GM19238 (cell line): Measurements from ENCODE around the gene RDH16.

Experiments used
- DNase-seq: peaks from one replicate; pipeline ENCODE4 v3.0.0; 2011; ENCODE audit warnings: low spot score; ENCODE audit not compliant: insufficient read length

Gene RDH16, protein sequence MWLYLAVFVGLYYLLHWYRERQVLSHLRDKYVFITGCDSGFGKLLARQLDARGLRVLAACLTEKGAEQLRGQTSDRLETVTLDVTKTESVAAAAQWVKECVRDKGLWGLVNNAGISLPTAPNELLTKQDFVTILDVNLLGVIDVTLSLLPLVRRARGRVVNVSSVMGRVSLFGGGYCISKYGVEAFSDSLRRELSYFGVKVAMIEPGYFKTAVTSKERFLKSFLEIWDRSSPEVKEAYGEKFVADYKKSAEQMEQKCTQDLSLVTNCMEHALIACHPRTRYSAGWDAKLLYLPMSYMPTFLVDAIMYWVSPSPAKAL

DNA sequence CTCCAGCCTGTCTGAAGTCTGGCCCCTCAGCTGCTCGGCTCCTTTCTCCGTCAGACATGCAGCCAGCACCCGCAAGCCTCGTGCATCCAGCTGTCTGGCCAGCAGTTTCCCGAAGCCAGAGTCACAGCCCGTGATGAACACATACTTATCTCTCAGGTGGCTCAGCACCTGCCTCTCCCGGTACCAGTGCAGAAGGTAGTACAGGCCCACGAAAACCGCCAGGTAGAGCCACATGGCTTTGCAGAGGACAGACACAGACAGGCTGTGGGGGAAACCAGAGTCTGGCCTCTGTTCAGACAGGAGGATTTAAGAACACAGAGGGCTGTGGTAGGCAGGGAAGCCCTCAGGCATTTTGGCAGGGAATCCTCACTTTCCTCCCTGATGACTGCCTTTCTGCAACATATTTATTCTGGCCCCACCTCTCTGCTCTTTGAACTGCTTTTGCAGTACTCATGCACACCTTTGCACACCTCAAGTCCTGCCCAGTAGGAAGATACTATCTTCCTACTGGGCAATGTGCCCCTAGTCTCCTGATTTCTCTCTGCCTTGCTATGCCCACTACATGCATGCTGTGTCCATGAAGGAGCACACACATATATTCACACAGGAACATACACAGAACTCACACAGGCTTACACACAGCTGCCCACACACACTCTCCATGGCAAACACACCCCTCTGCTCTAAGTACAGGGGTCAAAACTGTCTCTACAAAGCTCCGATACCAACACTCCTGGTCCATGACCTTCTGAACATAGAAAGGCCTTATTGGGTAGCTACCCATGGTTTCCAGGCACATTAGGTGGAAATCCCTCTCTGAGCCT lies at the start of gene RDH16:
RDH16 (minus strand) TSS at position 380 of the 824 bp plus-strand sequence; CDS start at position 234, 146 bp downstream.
- DNase-seq = no peak

DNA sequence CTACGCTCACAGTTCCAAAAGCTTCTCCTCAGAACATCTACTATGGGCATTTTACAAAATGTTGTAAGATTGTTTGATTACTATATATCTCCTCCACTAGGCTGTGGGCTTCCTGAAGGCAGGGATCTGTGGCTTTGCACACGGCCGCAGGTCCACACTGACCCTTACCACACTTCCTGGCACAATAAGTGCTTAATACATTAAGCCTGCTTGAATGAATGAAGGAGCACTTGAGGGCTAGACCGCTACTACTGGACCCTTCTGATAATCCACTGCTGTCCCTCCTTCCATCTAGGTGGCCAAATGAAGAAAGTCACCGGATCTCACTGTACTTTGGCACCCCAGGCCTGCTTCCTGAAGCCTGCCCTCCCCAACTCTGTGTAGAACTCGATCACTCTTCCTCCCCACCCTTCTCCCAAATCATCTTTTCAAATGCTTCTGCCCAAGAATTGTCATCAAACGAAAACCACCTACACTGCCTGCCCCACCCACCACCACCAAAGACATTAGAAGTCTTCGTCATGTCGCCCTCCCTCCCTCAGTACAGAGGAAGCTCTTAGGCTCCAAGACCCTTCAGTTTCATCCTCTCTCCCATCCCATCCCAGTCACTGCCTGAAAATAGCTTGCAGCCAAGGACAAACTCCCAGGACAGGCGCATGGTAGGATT lies 49.5 kb upstream of the RDH16 start:
- no peak for DNase-seq

DNA sequence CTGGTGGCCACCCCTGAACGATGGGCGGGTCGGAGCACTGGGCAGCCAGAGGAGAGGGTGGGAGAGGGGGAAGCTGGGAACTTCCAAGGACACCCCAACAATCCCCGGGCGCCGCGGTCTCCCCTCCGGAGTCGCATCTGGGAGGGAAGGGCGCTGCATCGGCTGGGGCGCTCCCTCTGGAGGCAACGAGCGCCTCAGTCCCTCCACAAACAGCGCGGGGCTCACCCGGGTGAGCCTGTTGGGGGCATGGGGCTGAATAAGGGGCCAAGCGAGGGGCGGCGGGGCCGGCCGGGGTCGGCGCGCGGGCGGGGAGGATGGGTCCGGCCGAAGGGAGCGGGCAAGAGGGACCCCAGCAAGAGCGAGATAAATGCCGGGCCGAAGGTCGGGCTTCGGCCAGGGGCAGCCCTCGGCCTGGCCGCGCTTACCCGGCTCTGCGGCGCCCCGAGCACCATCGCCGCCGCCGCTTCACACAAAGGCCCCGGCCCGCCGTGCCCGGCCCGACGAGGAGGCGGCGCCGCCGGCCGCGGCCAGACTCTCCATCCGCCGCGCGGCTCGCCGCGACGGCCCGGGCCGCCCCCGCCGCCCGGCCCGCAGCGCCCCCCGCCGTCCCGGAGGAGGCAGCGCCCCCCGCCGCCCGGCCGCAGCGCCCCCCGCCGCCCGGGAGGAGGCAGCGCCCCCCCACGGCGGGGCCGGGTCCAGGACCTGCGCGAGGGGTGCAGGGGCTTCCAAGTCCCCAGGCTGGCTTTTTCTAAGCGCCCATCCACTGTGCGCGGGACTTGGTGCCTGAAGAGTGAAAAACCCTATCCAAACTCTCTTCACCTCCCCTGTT lies 48.8 kb upstream of the RDH16 start, which contains the start of gene ZBTB39:
ZBTB39 (minus strand) TSS at position 567 of the 829 bp plus-strand sequence. CDS start 1,629 bp downstream, outside the sequence.
- DNase-seq = peak; percentile 83

DNA sequence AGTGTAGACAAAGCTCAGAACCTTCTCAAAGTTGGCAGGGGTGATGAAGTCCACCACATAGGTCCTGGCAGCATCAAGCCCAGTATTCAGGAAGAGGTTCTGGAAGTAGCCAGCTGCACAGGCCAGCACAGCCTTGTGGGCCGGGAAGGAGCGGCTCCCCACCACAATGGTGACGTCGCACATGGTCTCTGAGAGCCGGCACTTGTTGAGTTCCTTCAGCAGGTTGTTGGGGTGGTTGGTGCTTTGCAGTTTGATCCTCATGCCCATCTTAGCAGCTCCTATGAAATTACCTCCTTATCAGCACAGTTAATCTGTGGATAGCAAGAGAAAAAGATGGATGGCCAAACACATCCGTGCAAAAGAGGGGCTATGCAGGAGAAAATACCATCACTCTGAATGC lies 47.2 kb upstream of the RDH16 start:
- no peak for DNase-seq

DNA sequence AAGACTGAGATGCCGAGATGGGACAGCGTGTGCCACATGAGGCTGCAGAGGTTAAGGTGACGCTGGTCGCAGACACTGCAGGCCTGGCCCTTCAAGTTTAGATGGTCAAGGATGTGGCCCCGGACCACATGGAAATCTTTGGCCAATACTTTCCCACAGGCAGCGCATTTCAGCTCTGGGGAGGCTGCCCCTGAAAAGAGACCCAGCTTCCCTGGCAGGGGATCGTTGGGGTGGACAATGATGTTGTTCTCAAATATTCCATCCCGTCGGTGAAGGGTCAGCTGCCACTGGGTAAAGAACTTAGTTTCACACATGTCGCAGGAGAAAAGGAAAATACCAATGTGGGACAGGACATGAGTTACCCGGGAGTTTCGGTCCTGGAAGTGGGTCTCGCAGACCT lies 46.0 kb upstream of the RDH16 start:
- DNase-seq = no peak

DNA sequence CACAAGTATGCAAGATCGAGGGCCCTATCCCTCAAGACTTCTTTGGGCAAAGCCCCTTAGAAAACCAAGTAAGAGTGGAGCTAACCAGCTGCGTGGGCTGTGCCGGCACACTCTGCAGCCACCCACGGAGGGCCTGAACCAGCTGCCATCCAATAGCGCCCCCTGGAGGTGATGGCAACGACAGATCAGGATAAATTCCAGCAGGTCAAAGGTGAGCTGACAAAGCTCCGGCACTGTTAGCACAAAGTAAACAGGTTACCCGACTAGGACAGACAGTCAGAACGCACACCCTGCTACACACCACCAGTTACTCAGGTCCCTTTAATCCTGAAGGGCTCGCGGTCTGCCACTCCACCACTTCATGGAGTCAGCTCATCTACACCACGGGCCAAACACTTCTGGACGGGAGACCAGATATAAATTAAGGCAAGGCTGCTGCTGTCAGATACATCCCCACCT lies 44.1 kb upstream of the RDH16 start:
- peak; percentile 55 for DNase-seq

DNA sequence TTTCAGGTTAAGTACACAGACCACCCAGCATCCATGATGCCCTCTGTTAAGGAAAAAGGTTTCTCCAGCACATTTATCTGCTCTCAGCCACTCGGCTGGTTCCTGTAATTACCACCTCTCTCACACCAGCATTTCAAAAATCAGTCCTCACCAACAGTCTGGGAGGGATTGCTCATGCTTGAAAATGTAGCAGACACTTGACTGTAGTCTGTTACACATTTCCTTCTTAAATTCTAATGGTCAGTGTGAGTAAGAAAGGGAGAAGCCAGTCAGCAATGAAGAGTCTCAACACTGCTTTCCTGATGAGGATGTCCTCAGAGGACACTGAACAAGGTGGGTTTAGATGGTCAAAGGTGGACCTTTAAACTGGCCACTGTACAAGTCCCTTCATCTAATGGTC lies 43.0 kb upstream of the RDH16 start:
- no peak for DNase-seq

DNA sequence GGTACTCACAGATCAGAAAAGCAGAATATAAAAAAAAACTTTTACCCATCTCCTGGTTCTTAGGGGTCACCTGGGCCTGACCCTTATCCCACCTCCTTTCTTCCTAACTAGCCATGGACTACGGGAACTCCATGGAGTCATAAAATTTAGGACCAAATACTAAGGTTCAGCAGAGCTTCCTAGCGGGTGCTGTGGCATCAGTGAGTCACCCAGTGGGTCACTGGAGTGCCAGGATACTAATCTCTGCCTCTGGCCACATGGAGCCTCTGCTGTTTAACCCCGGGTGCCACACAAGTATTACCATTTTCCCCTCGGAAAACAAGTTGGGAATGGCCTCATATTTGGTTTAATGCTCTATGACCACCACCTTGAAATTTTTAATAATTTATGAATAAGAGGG lies 42.0 kb upstream of the RDH16 start:
- DNase-seq = no peak

DNA sequence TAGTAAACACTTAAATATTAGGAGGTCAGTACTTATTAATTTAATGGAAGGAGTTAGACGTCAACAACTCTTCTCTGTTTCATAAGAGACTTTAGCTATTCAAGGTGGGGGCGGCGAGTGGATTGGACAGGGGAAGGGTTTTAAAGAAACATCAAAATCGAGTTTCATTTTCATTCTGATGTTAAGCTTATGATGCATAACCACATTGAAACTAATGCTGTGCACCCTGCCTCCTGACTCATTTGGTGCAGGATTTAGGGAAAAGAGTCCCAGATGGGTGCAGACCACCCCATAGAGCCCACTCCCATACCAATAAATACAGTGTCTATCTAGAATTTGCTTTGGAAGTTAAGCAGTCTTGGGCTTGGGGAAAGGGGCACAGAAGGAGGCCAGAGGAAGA lies 41.6 kb upstream of the RDH16 start:
- peak; percentile 76 for DNase-seq

DNA sequence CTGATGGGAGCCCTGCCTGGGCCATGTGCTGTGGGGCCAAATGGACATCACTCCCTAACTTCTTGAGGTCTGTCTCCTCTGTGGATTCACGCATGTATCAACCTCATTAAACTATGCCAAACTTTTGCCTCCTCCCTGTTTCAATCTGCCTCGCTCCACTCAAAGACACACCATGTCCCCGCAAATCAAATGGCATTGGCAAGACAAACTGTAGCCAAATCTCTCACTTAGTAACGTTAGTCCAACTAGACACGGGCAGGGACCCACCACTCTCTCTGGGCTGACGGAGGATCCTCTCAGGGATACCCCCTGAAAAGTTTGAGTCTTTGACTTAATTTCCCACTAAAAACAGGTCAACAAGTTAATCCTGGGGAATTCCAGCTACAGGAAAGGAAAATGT lies 40.9 kb upstream of the RDH16 start:
- DNase-seq = no peak

DNA sequence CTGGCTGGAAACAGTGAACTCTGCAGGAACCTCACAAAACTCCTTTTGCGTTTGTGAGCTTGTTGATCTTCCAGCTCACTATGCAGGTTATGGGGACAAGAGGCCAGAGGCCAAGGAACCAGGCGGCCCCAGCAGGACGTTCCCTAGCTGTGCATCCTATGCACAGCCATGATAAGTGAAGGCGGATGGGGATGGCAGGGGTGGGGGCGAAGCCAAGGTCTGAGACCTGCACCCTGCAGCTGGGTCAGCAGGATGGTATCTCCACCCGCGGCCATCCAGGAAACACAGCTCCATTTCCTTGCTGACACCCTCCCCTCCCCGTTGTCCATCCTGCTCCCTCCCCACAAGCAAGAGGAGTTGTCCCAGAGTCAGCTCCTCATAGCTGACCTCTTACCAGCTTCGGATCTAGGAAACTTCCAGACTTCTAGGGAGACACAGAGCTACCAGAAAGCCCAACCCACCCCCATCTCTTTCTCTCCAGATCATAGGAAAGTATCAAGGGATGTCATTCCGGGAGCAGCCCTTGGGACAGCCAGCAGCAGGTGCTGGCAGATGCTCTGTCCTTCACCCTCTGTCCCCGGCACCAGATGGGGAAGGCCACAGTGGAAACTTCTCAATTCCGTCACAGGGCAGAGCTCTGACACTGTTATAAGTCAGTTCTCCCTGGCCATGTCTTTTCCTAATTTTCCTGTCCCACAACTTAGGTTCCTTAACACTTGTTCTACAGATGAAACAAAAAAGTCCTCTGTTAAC lies 39.6 kb upstream of the RDH16 start:
- DNase-seq = no peak

DNA sequence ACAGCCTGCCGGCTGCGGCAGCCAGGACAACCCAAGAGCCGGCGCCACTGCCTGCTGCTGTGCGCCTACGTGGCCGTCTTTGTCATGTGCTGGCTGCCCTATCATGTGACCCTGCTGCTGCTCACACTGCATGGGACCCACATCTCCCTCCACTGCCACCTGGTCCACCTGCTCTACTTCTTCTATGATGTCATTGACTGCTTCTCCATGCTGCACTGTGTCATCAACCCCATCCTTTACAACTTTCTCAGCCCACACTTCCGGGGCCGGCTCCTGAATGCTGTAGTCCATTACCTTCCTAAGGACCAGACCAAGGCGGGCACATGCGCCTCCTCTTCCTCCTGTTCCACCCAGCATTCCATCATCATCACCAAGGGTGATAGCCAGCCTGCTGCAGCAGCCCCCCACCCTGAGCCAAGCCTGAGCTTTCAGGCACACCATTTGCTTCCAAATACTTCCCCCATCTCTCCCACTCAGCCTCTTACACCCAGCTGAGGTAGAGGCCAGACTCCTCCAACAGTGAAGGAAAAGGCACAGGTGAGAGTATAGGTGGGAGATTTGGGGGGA lies 38.6 kb upstream of the RDH16 start:
- no peak for DNase-seq

DNA sequence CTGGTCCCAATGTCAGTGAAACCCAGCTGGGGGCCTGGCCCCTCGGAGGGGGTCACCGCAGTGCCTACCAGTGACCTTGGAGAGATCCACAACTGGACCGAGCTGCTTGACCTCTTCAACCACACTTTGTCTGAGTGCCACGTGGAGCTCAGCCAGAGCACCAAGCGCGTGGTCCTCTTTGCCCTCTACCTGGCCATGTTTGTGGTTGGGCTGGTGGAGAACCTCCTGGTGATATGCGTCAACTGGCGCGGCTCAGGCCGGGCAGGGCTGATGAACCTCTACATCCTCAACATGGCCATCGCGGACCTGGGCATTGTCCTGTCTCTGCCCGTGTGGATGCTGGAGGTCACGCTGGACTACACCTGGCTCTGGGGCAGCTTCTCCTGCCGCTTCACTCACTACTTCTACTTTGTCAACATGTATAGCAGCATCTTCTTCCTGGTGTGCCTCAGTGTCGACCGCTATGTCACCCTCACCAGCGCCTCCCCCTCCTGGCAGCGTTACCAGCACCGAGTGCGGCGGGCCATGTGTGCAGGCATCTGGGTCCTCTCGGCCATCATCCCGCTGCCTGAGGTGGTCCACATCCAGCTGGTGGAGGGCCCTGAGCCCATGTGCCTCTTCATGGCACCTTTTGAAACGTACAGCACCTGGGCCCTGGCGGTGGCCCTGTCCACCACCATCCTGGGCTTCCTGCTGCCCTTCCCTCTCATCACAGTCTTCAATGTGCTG lies 38.0 kb upstream of the RDH16 start:
- DNase-seq = no peak

DNA sequence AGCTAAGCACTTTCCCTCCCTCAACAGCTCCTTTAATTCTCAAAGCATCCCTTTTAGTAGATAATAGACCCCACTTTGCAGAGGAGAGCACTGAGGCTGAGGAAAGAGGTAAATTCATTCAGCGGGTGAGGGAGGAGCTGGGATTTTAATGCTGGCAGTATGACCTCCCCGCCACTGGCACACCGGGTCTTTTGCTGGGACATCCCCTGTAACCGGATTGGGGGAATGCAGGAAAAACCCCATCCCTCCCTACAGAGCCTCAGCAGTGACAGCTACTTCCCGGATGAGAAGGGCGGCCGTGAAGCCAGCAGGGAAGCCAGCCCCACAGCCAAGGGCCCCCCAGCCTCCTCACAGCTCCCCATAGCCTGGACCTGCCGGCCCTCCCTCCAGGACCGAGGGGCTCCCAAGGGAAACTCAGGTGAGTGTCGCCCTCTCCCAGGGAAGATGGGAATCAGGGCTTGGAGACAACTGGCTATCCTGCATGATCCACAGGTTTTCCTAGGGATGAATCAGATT lies 36.9 kb upstream of the RDH16 start:
- DNase-seq = no peak

DNA sequence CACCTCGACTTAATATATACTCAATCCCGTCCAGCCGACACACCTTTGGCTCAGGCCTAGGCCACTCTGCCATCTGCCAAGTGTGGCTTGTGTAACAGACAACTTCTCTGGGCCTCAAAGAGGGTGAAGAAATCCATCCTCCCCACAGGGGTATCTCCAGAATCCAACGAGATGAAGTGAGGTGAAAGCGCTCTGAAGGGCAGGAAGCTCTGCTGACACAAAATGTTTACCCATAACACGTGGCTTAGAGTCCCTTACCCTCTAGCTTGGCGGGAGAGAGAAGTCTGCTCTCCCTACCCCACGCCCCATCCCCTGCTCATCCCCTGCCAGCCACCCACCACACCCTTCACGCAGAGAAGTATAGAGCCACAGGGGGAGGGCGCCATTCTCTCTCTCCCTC lies 35.9 kb upstream of the RDH16 start:
- no peak for DNase-seq

DNA sequence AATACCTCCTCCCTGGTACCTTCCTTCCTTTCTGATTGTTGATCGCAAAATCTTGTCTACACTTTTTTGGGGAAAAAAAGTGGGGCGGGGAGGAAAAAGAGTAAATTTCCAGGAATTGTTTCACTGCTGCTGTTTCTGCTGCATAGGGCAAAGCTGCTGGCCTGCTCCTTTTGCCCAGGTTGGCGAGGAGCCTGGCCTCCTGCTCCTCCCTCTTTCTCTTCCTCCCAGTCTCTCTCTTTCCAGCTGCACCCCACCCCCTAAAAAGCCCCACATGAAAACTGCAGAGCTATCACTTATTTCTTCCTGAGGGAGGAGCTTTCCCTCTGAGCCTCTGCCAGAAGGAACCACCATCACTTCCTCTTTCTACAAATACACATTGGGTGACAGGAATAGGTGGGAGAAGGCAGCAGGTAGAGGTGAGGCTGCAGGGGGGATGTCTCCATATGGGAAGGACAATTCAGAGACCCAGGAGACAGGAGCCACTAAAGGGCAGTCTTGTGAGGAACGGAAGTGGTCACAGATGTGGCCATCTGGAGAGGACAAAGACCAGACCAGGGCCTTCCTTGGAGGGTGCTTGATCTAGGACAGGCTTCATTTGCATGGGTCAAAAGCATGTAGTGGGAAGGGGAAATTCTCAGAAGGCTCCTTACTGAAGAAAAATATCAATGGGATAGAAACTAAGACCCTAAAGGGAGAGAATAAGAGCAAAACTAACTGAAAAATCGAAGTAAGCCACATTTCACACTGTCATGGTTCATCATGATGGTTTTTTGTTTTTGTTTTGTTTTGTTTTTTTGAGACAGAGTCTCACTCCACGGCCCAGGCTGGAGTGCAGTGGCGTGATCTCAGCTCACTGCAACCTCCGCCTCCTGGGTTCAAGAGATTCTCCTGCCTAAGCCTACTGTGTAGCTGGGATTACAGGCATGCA lies 34.2 kb upstream of the RDH16 start:
- DNase-seq = no peak

DNA sequence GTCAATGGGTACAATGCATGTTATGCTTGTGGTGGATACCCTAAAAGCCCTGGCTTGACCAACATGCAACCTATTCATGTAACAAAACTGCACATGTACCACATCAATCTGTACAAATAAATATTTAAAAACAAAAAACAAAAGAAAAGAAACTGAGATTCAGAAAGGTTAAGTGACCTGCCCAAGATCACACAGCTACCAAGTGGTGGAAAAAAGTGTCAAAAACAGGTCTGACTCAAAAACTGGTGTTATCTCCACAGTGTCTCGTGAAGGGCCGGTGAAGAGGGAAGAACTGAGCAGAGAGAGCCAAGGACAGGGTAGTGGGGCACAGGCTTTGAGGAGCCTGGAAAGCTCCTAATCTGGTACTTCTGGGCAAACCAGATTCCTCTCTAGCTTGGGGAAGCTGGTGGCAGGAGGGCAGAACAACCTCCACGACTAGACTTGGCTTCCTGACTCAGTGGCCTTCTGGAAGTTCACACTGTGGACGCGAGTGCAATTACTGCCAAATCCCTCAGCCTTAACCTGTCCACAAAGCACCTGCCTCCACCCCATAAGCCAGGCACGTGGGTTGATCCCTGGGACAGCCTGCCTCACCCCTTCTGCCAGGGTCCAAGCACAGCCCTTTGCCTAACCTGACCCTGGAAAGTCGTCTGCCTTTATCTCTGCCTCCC lies 33.4 kb upstream of the RDH16 start:
- no peak for DNase-seq
